ENCODE measurements around the gene CIART.
"Not testable (repeated sequence)": the region's sequence is repeated elsewhere in the genome, so short reads cannot be mapped to it uniquely, and the experiment has no call there.

The CIART gene

GRCh38 chr1:150299716-150300115, 17.4 kb downstream of the CIART start:
- no peak for ATAC-seq
- TF ChIP-seq RARB (CRISPR knock-in tag; IDR thresholded peaks at IDR 0.05) (no peak), SNAI2 (CRISPR knock-in tag; IDR thresholded peaks at IDR 0.05) (no peak)

GRCh38 chr1:150302338-150302737, 20.0 kb downstream of the CIART start:
- ATAC-seq = no peak
- TF ChIP-seq SNAI2 (CRISPR knock-in tag; IDR thresholded peaks at IDR 0.05) (no peak), ZNF70 (CRISPR knock-in tag; IDR thresholded peaks at IDR 0.05) (no peak), CSRNP3 (CRISPR knock-in tag; IDR thresholded peaks at IDR 0.05) (no peak), ZNF8 (CRISPR knock-in tag; IDR thresholded peaks at IDR 0.05) (no peak), PPARA (CRISPR knock-in tag; IDR thresholded peaks at IDR 0.05; ENCODE audit: borderline replicate concordance) (no peak), ZFP3 (CRISPR knock-in tag; IDR thresholded peaks at IDR 0.05) (no peak), TCF4 (CRISPR knock-in tag; IDR thresholded peaks at IDR 0.05; ENCODE audit: borderline replicate concordance) (no peak), RARB (CRISPR knock-in tag; IDR thresholded peaks at IDR 0.05) (no peak), TSHZ2 (CRISPR knock-in tag; IDR thresholded peaks at IDR 0.05) (no peak), GLIS3 (CRISPR knock-in tag; IDR thresholded peaks at IDR 0.05) (no peak), ZNF565 (CRISPR knock-in tag; conservative IDR thresholded peaks at IDR 0.05; ENCODE audit: low read depth) (no peak), ZC3H10 (CRISPR knock-in tag; IDR thresholded peaks at IDR 0.05) (no peak), BACH2 (CRISPR knock-in tag; IDR thresholded peaks at IDR 0.05; ENCODE audit: borderline replicate concordance) (no peak), PATZ1 (CRISPR knock-in tag; IDR thresholded peaks at IDR 0.05; ENCODE audit: borderline replicate concordance) (no peak), ISL1 (CRISPR knock-in tag; IDR thresholded peaks at IDR 0.05) (no peak), CREB5 (CRISPR knock-in tag; IDR thresholded peaks at IDR 0.05; ENCODE audit: low read depth) (no peak), ZFP30 (CRISPR knock-in tag; IDR thresholded peaks at IDR 0.05) (no peak), POU6F1 (CRISPR knock-in tag; IDR thresholded peaks at IDR 0.05; ENCODE audit: borderline replicate concordance, low read depth) (no peak)

GRCh38 chr1:150302902-150303301, 20.5 kb downstream of the CIART start:
- TF ChIP-seq ZC3H10 (CRISPR knock-in tag; IDR thresholded peaks at IDR 0.05) (no peak), GLIS3 (CRISPR knock-in tag; IDR thresholded peaks at IDR 0.05) (no peak), POU6F1 (CRISPR knock-in tag; IDR thresholded peaks at IDR 0.05; ENCODE audit: borderline replicate concordance, low read depth) (no peak)
- no peak for ATAC-seq

GRCh38 chr1:150308585-150308984, 26.2 kb downstream of the CIART start:
- not testable (repeated sequence) for ATAC-seq
